Peyer's patch (tissue), 4 donors: ENCODE results near the gene PRR4.

ENCODE experiments used
- POLR2A ChIP-seq, 2 donors: fragments of 450-650 bp; IDR thresholded peaks; one replicate each; pipeline ENCODE4 v1.5.1; 2017; ENCODE audit warnings: antibody characterized with exemption in 2 of 2, mild to moderate bottlenecking in 2 of 2, moderate library complexity in 2 of 2
- TF ChIP-seq, protein P1 (sequence below), 6 experiments: fragments of 450-650 bp in 4 of 6; fragments of 200-600 bp in 2 of 6; sonication (generic) in 1 of 6; IDR thresholded peaks; one replicate each; pipeline ENCODE4 v1.5.1; 2017 to 2019; ENCODE audit warnings: antibody characterized with exemption in 6 of 6, mild to moderate bottlenecking in 3 of 6, moderate library complexity in 1 of 6

- TF ChIP-seq, protein P1, sequence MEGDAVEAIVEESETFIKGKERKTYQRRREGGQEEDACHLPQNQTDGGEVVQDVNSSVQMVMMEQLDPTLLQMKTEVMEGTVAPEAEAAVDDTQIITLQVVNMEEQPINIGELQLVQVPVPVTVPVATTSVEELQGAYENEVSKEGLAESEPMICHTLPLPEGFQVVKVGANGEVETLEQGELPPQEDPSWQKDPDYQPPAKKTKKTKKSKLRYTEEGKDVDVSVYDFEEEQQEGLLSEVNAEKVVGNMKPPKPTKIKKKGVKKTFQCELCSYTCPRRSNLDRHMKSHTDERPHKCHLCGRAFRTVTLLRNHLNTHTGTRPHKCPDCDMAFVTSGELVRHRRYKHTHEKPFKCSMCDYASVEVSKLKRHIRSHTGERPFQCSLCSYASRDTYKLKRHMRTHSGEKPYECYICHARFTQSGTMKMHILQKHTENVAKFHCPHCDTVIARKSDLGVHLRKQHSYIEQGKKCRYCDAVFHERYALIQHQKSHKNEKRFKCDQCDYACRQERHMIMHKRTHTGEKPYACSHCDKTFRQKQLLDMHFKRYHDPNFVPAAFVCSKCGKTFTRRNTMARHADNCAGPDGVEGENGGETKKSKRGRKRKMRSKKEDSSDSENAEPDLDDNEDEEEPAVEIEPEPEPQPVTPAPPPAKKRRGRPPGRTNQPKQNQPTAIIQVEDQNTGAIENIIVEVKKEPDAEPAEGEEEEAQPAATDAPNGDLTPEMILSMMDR (IDR thresholded peaks at IDR 0.05): no peak
- no peak for TF ChIP-seq POLR2A (IDR thresholded peaks at IDR 0.05)
These were observed 42.7 kb upstream of the PRR4 start for GRCh38 chr12:10891937-10892336.
